Pulmonary artery endothelial cell (primary cell): ENCODE data around the gene GABRB1. TPM values are rescaled to one million over a fixed set of nuclear protein-coding genes. Genes with fewer than 3 reads are reported as not detected.

ENCODE experiments used
- DNase-seq: peaks from one replicate; pipeline ENCODE4 v3.0.0-alpha.2; 2011; ENCODE audit warnings: low read depth, low spot score
- total RNA-seq: library from RNA; depleted of rRNA; stranded (reverse); fragments of >200 nt; gene quantifications from 2 replicates; pipeline ENCODE4 v1.2.3, GENCODE V29; 2014

GABRB1 gene
- total RNA-seq, 1 donor from 2014 or later, result not detected

- no peak for DNase-seq
Measured at GRCh38 chr4:47209833-47210232, 178.5 kb downstream of the GABRB1 start.

GRCh38 chr4:47210828-47211227, 179.5 kb downstream of the GABRB1 start:
- DNase-seq, result no peak

- DNase-seq, result no peak
Measured at GRCh38 chr4:47213106-47213505, 181.7 kb downstream of the GABRB1 start.

- DNase-seq, result no peak
Measured at GRCh38 chr4:47213539-47213938, 182.2 kb downstream of the GABRB1 start.

GRCh38 chr4:47213971-47214370, 182.6 kb downstream of the GABRB1 start:
- no peak for DNase-seq

- no peak for DNase-seq
Measured at GRCh38 chr4:47215759-47216158, 184.4 kb downstream of the GABRB1 start.

GRCh38 chr4:47217291-47217690, 185.9 kb downstream of the GABRB1 start:
- DNase-seq, result no peak

GRCh38 chr4:47217884-47218283, 186.5 kb downstream of the GABRB1 start:
- DNase-seq, result no peak

GRCh38 chr4:47218631-47219030, 187.3 kb downstream of the GABRB1 start:
- no peak for DNase-seq

- DNase-seq, result no peak
Measured at GRCh38 chr4:47219586-47219985, 188.2 kb downstream of the GABRB1 start.

GRCh38 chr4:47221721-47222120, 190.4 kb downstream of the GABRB1 start:
- no peak for DNase-seq

- no peak for DNase-seq
Measured at GRCh38 chr4:47222276-47222675, 190.9 kb downstream of the GABRB1 start.

- DNase-seq, result no peak
Measured at GRCh38 chr4:47224361-47224760, 193.0 kb downstream of the GABRB1 start.

- DNase-seq, result no peak
Measured at GRCh38 chr4:47235721-47236120, 204.4 kb downstream of the GABRB1 start.

GRCh38 chr4:47238667-47239066, 207.3 kb downstream of the GABRB1 start:
- no peak for DNase-seq

- DNase-seq, result no peak
Measured at GRCh38 chr4:47239649-47240048, 208.3 kb downstream of the GABRB1 start.

- DNase-seq, result no peak
Measured at GRCh38 chr4:47251348-47252135, 220.2 kb downstream of the GABRB1 start.

- no peak for DNase-seq
Measured at GRCh38 chr4:47263721-47264120, 232.4 kb downstream of the GABRB1 start.

GRCh38 chr4:47270201-47270888, 239.0 kb downstream of the GABRB1 start:
- DNase-seq, result no peak

- DNase-seq, result no peak
Measured at GRCh38 chr4:47271291-47271690, 239.9 kb downstream of the GABRB1 start.

- DNase-seq, result no peak
Measured at GRCh38 chr4:47274901-47275300, 243.5 kb downstream of the GABRB1 start.

GRCh38 chr4:47275595-47275994, 244.2 kb downstream of the GABRB1 start:
- no peak for DNase-seq

GRCh38 chr4:47278631-47279030, 247.3 kb downstream of the GABRB1 start:
- no peak for DNase-seq
